Mesenchymal stem cell (in vitro differentiated cells and primary cell): ENCODE results near the gene PRKX.
A peak's percentile ranks its signal among the peaks of the same experiment; 100 is the strongest.

Experiments
- DNase-seq: peaks from one replicate; pipeline ENCODE4 v3.0.0-alpha.2; 2013
- H2AFZ ChIP-seq: one replicate; pipeline ENCODE4 v1.6.1; 2013; ENCODE audit warnings: low read depth, mild to moderate bottlenecking, control low read depth, inconsistent platforms, low read length, moderate library complexity
- H2AK5ac ChIP-seq: 2 replicates; pipeline ENCODE4 v1.6.1; 2013; ENCODE audit warnings: low read length, moderate library complexity, mild to moderate bottlenecking, inconsistent platforms; ENCODE audit not compliant: severe bottlenecking
- H2BK120ac ChIP-seq: one replicate; pipeline ENCODE4 v1.6.1; 2013; ENCODE audit warnings: low read depth, mild to moderate bottlenecking, inconsistent platforms, low read length, moderate library complexity
- H2BK12ac ChIP-seq, 2 experiments: one replicate each; pipeline ENCODE4 v1.6.1; 2013; ENCODE audit warnings: inconsistent platforms in 2 of 2, low read length in 2 of 2, mild to moderate bottlenecking in 2 of 2, moderate library complexity in 2 of 2, control low read depth in 1 of 2
- H2BK15ac ChIP-seq: one replicate; pipeline ENCODE4 v1.6.1; 2013; ENCODE audit warnings: mild to moderate bottlenecking, low read depth, inconsistent platforms; ENCODE audit not compliant: poor library complexity, severe bottlenecking
- H2BK5ac ChIP-seq: 2 replicates; pipeline ENCODE4 v1.6.1; 2013; ENCODE audit warnings: low read depth, mild to moderate bottlenecking, low read length, control low read depth, inconsistent platforms; ENCODE audit not compliant: poor library complexity, severe bottlenecking
- H3K14ac ChIP-seq, 2 experiments: one replicate each; pipeline ENCODE4 v1.6.1; 2013; ENCODE audit warnings: inconsistent platforms in 2 of 2, low read length in 2 of 2, control low read depth in 1 of 2, mild to moderate bottlenecking in 1 of 2, moderate library complexity in 1 of 2
- H3K18ac ChIP-seq, 2 experiments: one replicate each; pipeline ENCODE4 v1.6.1; 2013; ENCODE audit warnings: inconsistent platforms in 2 of 2, low read length in 2 of 2, control low read depth in 1 of 2, low read depth in 1 of 2, mild to moderate bottlenecking in 1 of 2
- H3K23ac ChIP-seq, 2 experiments: one replicate each; pipeline ENCODE4 v1.6.1; 2013; ENCODE audit warnings: inconsistent platforms in 2 of 2, low read length in 2 of 2, mild to moderate bottlenecking in 2 of 2, moderate library complexity in 2 of 2, control low read depth in 1 of 2
- H3K27ac ChIP-seq: 2 replicates; pipeline ENCODE4 v1.5.1; 2013; ENCODE audit warnings: mild to moderate bottlenecking, moderate library complexity, low read length, control low read depth, inconsistent platforms; ENCODE audit not compliant: poor library complexity, severe bottlenecking
- H3K27me3 ChIP-seq, 2 experiments: 2 replicates each; pipeline versions ENCODE4 v1.6.1 to v1.7.0; 2013; ENCODE audit warnings: low read length in 2 of 2, mild to moderate bottlenecking in 2 of 2, moderate library complexity in 2 of 2, control low read depth in 1 of 2, inconsistent platforms in 1 of 2; ENCODE audit not compliant: control insufficient read depth in 1 of 2, insufficient read depth in 1 of 2
- H3K36me3 ChIP-seq, 2 experiments: 2 replicates each; pipeline versions ENCODE4 v1.6.1 to v1.7.0; 2013; ENCODE audit warnings: low read length in 2 of 2, control low read depth in 1 of 2, inconsistent platforms in 1 of 2, low read depth in 1 of 2, mild to moderate bottlenecking in 1 of 2; ENCODE audit not compliant: insufficient read depth in 2 of 2, control insufficient read depth in 1 of 2
- H3K4ac ChIP-seq, 2 experiments: one replicate each; pipeline ENCODE4 v1.6.1; 2013; ENCODE audit warnings: inconsistent platforms in 2 of 2, low read length in 2 of 2, mild to moderate bottlenecking in 2 of 2, moderate library complexity in 2 of 2, control low read depth in 1 of 2, low read depth in 1 of 2
- H3K4me1 ChIP-seq: 2 replicates; pipeline ENCODE4 v1.6.1; 2013; ENCODE audit warnings: low read depth, low read length, control low read depth; ENCODE audit not compliant: control insufficient read depth, insufficient read depth
- H3K4me2 ChIP-seq: 2 replicates; pipeline ENCODE4 v1.6.1; 2013; ENCODE audit warnings: low read length, mild to moderate bottlenecking, inconsistent platforms; ENCODE audit not compliant: poor library complexity, severe bottlenecking
- H3K4me3 ChIP-seq, 2 experiments: 2 replicates each; pipeline versions ENCODE4 v1.5.1 to v1.7.0; 2013; ENCODE audit warnings: low read length in 2 of 2, mild to moderate bottlenecking in 2 of 2, control low read depth in 1 of 2, low read depth in 1 of 2; ENCODE audit not compliant: insufficient read depth in 1 of 2
- H3K79me1 ChIP-seq: replicated peaks from 2 replicates; pipeline ENCODE4 v1.6.1; 2013; ENCODE audit warnings: mild to moderate bottlenecking, control low read depth, low read length, inconsistent platforms; ENCODE audit not compliant: poor library complexity, severe bottlenecking
- H3K9ac ChIP-seq: 2 replicates; pipeline ENCODE4 v1.7.0; 2013; ENCODE audit warnings: mild to moderate bottlenecking, low read length, moderate library complexity
- H3K9me3 ChIP-seq: 2 replicates; pipeline ENCODE4 v1.7.0; 2013; ENCODE audit warnings: mild to moderate bottlenecking, low read length; ENCODE audit not compliant: control insufficient read depth
- H4K8ac ChIP-seq: one replicate; pipeline ENCODE4 v1.6.1; 2013; ENCODE audit warnings: inconsistent platforms, mild to moderate bottlenecking, low read length, moderate library complexity
- H4K91ac ChIP-seq: one replicate; pipeline ENCODE4 v1.6.1; 2013; ENCODE audit warnings: mild to moderate bottlenecking, low read length, inconsistent platforms
- WGBS: methylation state at CpG from one replicate; pipeline ENCODE4 v1.1.7; 2013; ENCODE audit warnings: mixed read lengths; 5-methylcytosine and 5-hydroxymethylcytosine counted together

Gene PRKX

DNA sequence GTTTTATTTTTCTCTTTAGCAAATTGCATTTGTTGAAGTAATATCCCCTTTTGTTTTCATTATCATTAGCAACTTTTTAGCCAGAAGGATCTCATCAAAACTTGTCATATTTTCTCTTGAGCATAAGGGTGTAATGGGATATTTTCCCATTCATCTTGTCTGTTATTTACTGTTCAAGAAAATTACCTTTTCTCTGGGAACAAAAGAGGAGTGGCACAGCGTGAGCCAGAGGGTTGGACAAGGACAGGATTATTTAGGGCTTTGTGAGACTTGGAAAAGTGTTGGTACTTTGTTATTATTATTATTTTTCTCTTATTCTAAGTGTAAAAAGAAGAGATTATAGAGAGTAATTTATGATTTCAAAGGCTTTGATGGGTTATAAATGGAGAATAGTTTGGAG lies 135.9 kb downstream of the PRKX start:
- H3K4me3 ChIP-seq, result no peak overlapping the region
- H4K91ac ChIP-seq, result no peak overlapping the region
- DNase-seq, result no peak
- no peak overlapping the region for H2AFZ ChIP-seq
- 83% methylated on average over 1 of the region's 1 CpG for WGBS
- no peak overlapping the region for H4K8ac ChIP-seq
- H3K14ac ChIP-seq, result no peak overlapping the region
- no peaks in the 10 kb centered on the region for H3K27me3 ChIP-seq
- no peak overlapping the region for H2BK120ac ChIP-seq
- H3K27ac ChIP-seq, result no peak overlapping the region
- no peaks in the 10 kb centered on the region for H3K36me3 ChIP-seq
- no peak overlapping the region for H3K23ac ChIP-seq
- H3K18ac ChIP-seq, result no peak overlapping the region
- H3K4ac ChIP-seq, result no peak overlapping the region
- no peak overlapping the region for H3K4me2 ChIP-seq
- H3K4me1 ChIP-seq, result no peaks in the 10 kb centered on the region
- H3K9me3 ChIP-seq, result peaks cover 3% of the 10 kb centered on the region
- no peak overlapping the region for H2BK5ac ChIP-seq
- H2BK15ac ChIP-seq, result no peak overlapping the region
- no peak overlapping the region for H3K9ac ChIP-seq
- H2AK5ac ChIP-seq, result no peak overlapping the region
- H2BK12ac ChIP-seq, result no peak overlapping the region
- H3K79me1 ChIP-seq, result no peaks in the 10 kb centered on the region

DNA sequence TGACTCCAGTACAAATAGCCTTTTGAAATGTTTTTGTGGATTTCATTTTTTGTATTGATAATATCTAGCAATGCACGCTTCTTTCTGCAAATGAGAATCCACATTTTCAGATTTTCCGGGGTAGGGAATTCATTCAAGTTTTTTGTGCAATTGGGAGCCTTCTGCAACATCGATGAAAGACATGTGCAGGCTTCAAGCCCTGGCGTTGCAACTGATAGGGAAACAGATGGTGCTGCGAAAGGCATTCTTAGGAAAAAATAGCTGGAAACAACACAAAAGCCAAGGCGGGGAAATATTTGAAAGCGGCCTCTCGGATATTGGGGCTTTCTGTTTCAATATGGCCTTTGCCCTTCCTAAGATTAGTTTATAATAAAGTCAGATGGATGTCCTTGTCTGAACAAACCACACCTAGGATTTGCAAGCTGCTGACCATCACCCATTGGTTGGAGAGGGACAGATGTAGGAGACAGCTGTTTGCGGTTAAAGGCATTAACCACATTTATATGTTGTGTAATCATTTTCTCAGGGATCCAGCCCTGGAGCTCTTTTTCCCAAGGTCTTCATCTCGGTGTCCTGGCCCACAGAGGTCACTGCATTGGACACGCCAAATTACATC lies 136.5 kb downstream of the PRKX start:
- Histone ChIP-seq H3K14ac (no peak overlapping the region), H4K91ac (no peak overlapping the region), H3K4me3 (no peak overlapping the region), H3K79me1 (no peaks in the 10 kb centered on the region), H2AK5ac (no peak overlapping the region), H2BK15ac (no peak overlapping the region), H3K9me3 (peaks cover 3% of the 10 kb centered on the region), H3K36me3 (no peaks in the 10 kb centered on the region), H3K23ac (no peak overlapping the region), H3K9ac (no peak overlapping the region), H3K4me2 (no peak overlapping the region), H2BK5ac (no peak overlapping the region), H3K27me3 (no peaks in the 10 kb centered on the region), H2BK120ac (no peak overlapping the region), H3K4ac (no peak overlapping the region), H3K4me1 (no peaks in the 10 kb centered on the region), H3K18ac (no peak overlapping the region), H2BK12ac (no peak overlapping the region), H2AFZ (no peak overlapping the region), H4K8ac (no peak overlapping the region), H3K27ac (no peak overlapping the region)
- WGBS, result 81% methylated on average over 8 of the region's 11 CpGs
- DNase-seq, result peak; percentile 58

DNA sequence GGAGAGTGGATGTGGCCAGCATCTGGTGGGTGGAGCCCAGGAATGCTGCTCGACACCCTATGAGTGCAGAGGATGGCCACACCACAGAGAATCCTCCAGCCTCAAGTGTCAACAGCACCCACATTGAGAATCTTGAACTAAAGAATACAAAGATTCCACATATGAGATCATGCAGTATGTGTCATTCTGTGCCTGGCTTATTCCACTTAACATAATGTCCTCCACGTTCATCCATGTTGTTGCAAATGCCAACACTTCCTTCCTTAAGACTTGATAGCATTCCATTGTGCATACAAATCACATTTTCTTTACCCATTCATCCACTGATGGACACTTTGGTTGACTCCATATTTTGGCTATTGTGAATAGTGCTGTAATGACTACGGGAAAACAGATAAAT lies 145.8 kb downstream of the PRKX start:
- no peak overlapping the region for H3K4me2 ChIP-seq

DNA sequence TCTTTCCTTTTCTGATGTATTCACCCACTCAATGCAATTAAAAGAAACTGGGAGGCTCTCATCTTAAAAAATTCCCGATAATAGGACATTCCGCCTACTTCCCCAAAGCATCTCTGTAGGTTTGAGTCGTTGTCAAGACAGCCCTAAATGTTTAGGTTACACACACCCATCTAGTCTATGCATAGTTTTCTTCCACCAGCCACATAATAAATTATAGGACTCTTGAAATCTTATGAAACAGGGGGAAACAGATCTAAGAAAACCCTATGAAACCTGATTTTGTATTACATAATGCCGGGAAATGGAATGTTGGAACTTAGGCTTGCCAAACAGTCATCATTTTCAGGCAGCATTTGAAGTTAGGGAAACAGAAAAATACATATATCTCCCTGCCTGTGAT lies 150.0 kb downstream of the PRKX start:
- Histone ChIP-seq H3K4me1 (no peaks in the 10 kb centered on the region), H3K4me2 (no peak overlapping the region), H3K79me1 (no peaks in the 10 kb centered on the region), H2BK5ac (no peak overlapping the region), H3K9ac (no peak overlapping the region), H2BK12ac (no peak overlapping the region), H3K18ac (no peak overlapping the region), H2AFZ (no peak overlapping the region), H3K23ac (no peak overlapping the region), H4K8ac (no peak overlapping the region), H3K36me3 (no peaks in the 10 kb centered on the region), H3K27ac (no peak overlapping the region), H3K27me3 (no peaks in the 10 kb centered on the region), H3K4me3 (no peak overlapping the region), H2BK120ac (no peak overlapping the region), H3K14ac (no peak overlapping the region), H2BK15ac (no peak overlapping the region), H3K9me3 (no peaks in the 10 kb centered on the region), H4K91ac (no peak overlapping the region), H3K4ac (no peak overlapping the region), H2AK5ac (no peak overlapping the region)
- DNase-seq, result no peak
- 100% methylated on average over 2 of the region's 4 CpGs for WGBS

More for the DNA sequence above, 145.8 kb downstream of the PRKX start:
- H2BK120ac ChIP-seq, result no peak overlapping the region
- H3K27ac ChIP-seq, result no peak overlapping the region
- H2BK5ac ChIP-seq, result no peak overlapping the region
- no peak overlapping the region for H3K4me3 ChIP-seq
- no peak overlapping the region for H4K8ac ChIP-seq
- no peak overlapping the region for H3K23ac ChIP-seq
- H3K36me3 ChIP-seq, result no peaks in the 10 kb centered on the region
- no peaks in the 10 kb centered on the region for H3K4me1 ChIP-seq
- 0% methylated on average over 2 of the region's 3 CpGs for WGBS
- H3K9ac ChIP-seq, result no peak overlapping the region
- H3K14ac ChIP-seq, result no peak overlapping the region
- H3K27me3 ChIP-seq, result no peaks in the 10 kb centered on the region
- peak; percentile 35 for DNase-seq
- no peak overlapping the region for H2BK15ac ChIP-seq
- no peaks in the 10 kb centered on the region for H3K79me1 ChIP-seq
- no peak overlapping the region for H2AFZ ChIP-seq
- no peak overlapping the region for H4K91ac ChIP-seq
- H3K18ac ChIP-seq, result no peak overlapping the region
- H2BK12ac ChIP-seq, result no peak overlapping the region
- no peaks in the 10 kb centered on the region for H3K9me3 ChIP-seq
- H2AK5ac ChIP-seq, result no peak overlapping the region
- no peak overlapping the region for H3K4ac ChIP-seq
